CD8-positive, alpha-beta memory T cell (primary cell): Measurements from ENCODE around the gene AOPEP. TPM values are rescaled to one million over a fixed set of nuclear protein-coding genes. Genes with fewer than 3 reads are reported as not detected.

ENCODE experiments used
- CTCF ChIA-PET: fragments of 350-600 bp; sonication (Branson Sonifier 250); formaldehyde crosslinking; loops from one replicate; lab custom pipeline; 2021; ENCODE audit warnings: antibody characterized with exemption; lab: Charles Lee
- POLR2A ChIA-PET: fragments of 350-600 bp; sonication (Branson Sonifier 250); formaldehyde crosslinking; loops from one replicate; lab custom pipeline; 2021; ENCODE audit warnings: antibody characterized with exemption; lab: Charles Lee
- DNase-seq, 5 donors: peaks; one replicate each; pipeline versions ENCODE4 v3.0.0 to v3.0.0-alpha.2; 2020 to 2022; ENCODE audit warnings: mixed read lengths in 1 of 5
- H3K27ac ChIP-seq: one replicate; pipeline ENCODE4 v1.7.0; 2013; ENCODE audit warnings: low read depth, mild to moderate bottlenecking, low read length, moderate library complexity
- H3K27me3 ChIP-seq: 2 replicates; pipeline ENCODE4 v1.7.0; 2013; ENCODE audit warnings: low read length, mild to moderate bottlenecking; ENCODE audit not compliant: insufficient read depth, poor library complexity, severe bottlenecking
- H3K36me3 ChIP-seq: 2 replicates; pipeline ENCODE4 v1.7.0; 2013; ENCODE audit warnings: mild to moderate bottlenecking, low read length, moderate library complexity; ENCODE audit not compliant: insufficient read depth
- H3K4me1 ChIP-seq: 2 replicates; pipeline ENCODE4 v1.7.0; 2013; ENCODE audit warnings: mild to moderate bottlenecking, low read length, moderate library complexity; ENCODE audit not compliant: insufficient read depth
- H3K4me3 ChIP-seq: 2 replicates; pipeline ENCODE4 v1.7.0; 2013; ENCODE audit warnings: mild to moderate bottlenecking, low read length
- H3K9me3 ChIP-seq: 2 replicates; pipeline ENCODE4 v1.7.0; 2013; ENCODE audit warnings: mild to moderate bottlenecking, low read length
- H3K27ac Mint-ChIP-seq, 8 donors: one replicate each; pipeline ENCODE4 v1.8.0; 2020 to 2021; ENCODE audit warnings: mixed read lengths in 8 of 8, mild to moderate bottlenecking in 6 of 8, inconsistent platforms in 3 of 8, moderate library complexity in 3 of 8
- H3K27me3 Mint-ChIP-seq, 2 donors: one replicate each; pipeline ENCODE4 v1.8.0; 2020 to 2021; ENCODE audit warnings: mixed read lengths in 2 of 2, mild to moderate bottlenecking in 1 of 2, moderate library complexity in 1 of 2
- H3K36me3 Mint-ChIP-seq, 3 donors: one replicate each; pipeline ENCODE4 v1.8.0; 2020 to 2021; ENCODE audit warnings: mixed read lengths in 3 of 3, inconsistent platforms in 1 of 3, mild to moderate bottlenecking in 1 of 3
- H3K4me1 Mint-ChIP-seq, 3 donors: one replicate each; pipeline ENCODE4 v1.8.0; 2020 to 2021; ENCODE audit warnings: mixed read lengths in 3 of 3, inconsistent platforms in 1 of 3, mild to moderate bottlenecking in 1 of 3
- H3K4me3 Mint-ChIP-seq, 7 donors: one replicate each; pipeline ENCODE4 v1.8.0; 2020 to 2021; ENCODE audit warnings: mixed read lengths in 7 of 7, mild to moderate bottlenecking in 6 of 7, moderate library complexity in 4 of 7, inconsistent platforms in 2 of 7
- H3K9me3 Mint-ChIP-seq, 5 donors: one replicate each; pipeline ENCODE4 v1.8.0; 2020 to 2022; ENCODE audit warnings: mixed read lengths in 5 of 5, mild to moderate bottlenecking in 3 of 5, moderate library complexity in 2 of 5, inconsistent platforms in 1 of 5
- polyA plus RNA-seq: library from polyadenylated mRNA; unstranded; fragments of 300-500 nt; fragmentation: Illumina TruSeq; gene quantifications from one replicate; pipeline ENCODE4 v1.2.3, GENCODE V29; 2021
- total RNA-seq, 2 experiments: library from RNA; stranded (reverse); gene quantifications; one replicate each; pipeline ENCODE4 v1.2.3, GENCODE V29; 2021

The AOPEP gene
- total and polyA plus RNA-seq, 3 experiments from 2014 or later: 4.2 to 7.1 (median 6.9) TPM

- Mint-ChIP-seq H3K4me1 (no peaks in the 10 kb centered on the region), H3K4me3 (no peak overlapping the region), H3K27ac (no peak overlapping the region), H3K27me3 (peaks cover 0 to 3% of the 10 kb centered on the region in 2 donors), H3K9me3 (peaks cover 6 to 17% (median 13%) of the 10 kb centered on the region in 5 donors), H3K36me3 (peaks cover 5 to 30% (median 9%) of the 10 kb centered on the region in 3 donors)
- Histone ChIP-seq H3K27me3 (no peaks in the 10 kb centered on the region), H3K9me3 (no peaks in the 10 kb centered on the region), H3K4me3 (no peak overlapping the region), H3K4me1 (no peaks in the 10 kb centered on the region), H3K27ac (no peak overlapping the region), H3K36me3 (no peaks in the 10 kb centered on the region)
- ChIA-PET CTCF (interaction anchor here (0.9 kb wide), 1 partner anchor 74 kb away, joined by 3 read pairs; no protein-coding TSS in a partner anchor), POLR2A (no interaction called here)
- DNase-seq: no peak
Observed at GRCh38 chr9:94887721-94888120, 161.2 kb downstream of the AOPEP start.

GRCh38 chr9:94888775-94889174, 162.3 kb downstream of the AOPEP start:
- POLR2A ChIA-PET: no interaction called here
- CTCF ChIA-PET: no interaction called here

GRCh38 chr9:94889628-94890027, 163.1 kb downstream of the AOPEP start:
- H3K27ac ChIP-seq: no peak overlapping the region
- no peaks in the 10 kb centered on the region for H3K4me1 Mint-ChIP-seq
- H3K27ac Mint-ChIP-seq: no peak overlapping the region
- CTCF ChIA-PET: no interaction called here
- no peaks in the 10 kb centered on the region for H3K9me3 ChIP-seq
- no peak for DNase-seq
- H3K4me3 ChIP-seq: no peak overlapping the region
- H3K27me3 ChIP-seq: no peaks in the 10 kb centered on the region
- H3K9me3 Mint-ChIP-seq: peaks cover 6 to 17% (median 13%) of the 10 kb centered on the region in 5 donors
- no peaks in the 10 kb centered on the region for H3K27me3 Mint-ChIP-seq
- no peaks in the 10 kb centered on the region for H3K4me1 ChIP-seq
- POLR2A ChIA-PET: no interaction called here
- no peaks in the 10 kb centered on the region for H3K36me3 ChIP-seq
- H3K4me3 Mint-ChIP-seq: no peak overlapping the region
- peaks cover 5 to 30% (median 9%) of the 10 kb centered on the region in 3 donors for H3K36me3 Mint-ChIP-seq

More at GRCh38 chr9:94888775-94889174, 162.3 kb downstream of the AOPEP start:
- Mint-ChIP-seq H3K27ac (no peak overlapping the region), H3K9me3 (peaks cover 6 to 17% (median 13%) of the 10 kb centered on the region in 5 donors), H3K4me3 (no peak overlapping the region), H3K27me3 (peaks cover 0 to 3% of the 10 kb centered on the region in 2 donors), H3K36me3 (peaks cover 5 to 30% (median 9%) of the 10 kb centered on the region in 3 donors), H3K4me1 (no peaks in the 10 kb centered on the region)
- Histone ChIP-seq H3K27me3 (no peaks in the 10 kb centered on the region), H3K4me1 (no peaks in the 10 kb centered on the region), H3K36me3 (no peaks in the 10 kb centered on the region), H3K9me3 (no peaks in the 10 kb centered on the region), H3K27ac (no peak overlapping the region), H3K4me3 (no peak overlapping the region)
- DNase-seq: no peak

GRCh38 chr9:94891183-94891582, 164.7 kb downstream of the AOPEP start:
- Mint-ChIP-seq H3K9me3 (peaks cover 6 to 17% (median 13%) of the 10 kb centered on the region in 5 donors), H3K4me3 (no peak overlapping the region), H3K27ac (no peak overlapping the region), H3K27me3 (no peaks in the 10 kb centered on the region), H3K4me1 (no peaks in the 10 kb centered on the region), H3K36me3 (peaks cover 5 to 30% (median 9%) of the 10 kb centered on the region in 3 donors)
- H3K4me1 ChIP-seq: no peaks in the 10 kb centered on the region
- POLR2A ChIA-PET: no interaction called here
- no peaks in the 10 kb centered on the region for H3K36me3 ChIP-seq
- H3K27me3 ChIP-seq: no peaks in the 10 kb centered on the region
- H3K9me3 ChIP-seq: no peaks in the 10 kb centered on the region
- H3K27ac ChIP-seq: no peak overlapping the region
- no peak overlapping the region for H3K4me3 ChIP-seq
- DNase-seq: no peak
- CTCF ChIA-PET: no interaction called here

GRCh38 chr9:94892675-94893074, 166.2 kb downstream of the AOPEP start:
- no peaks in the 10 kb centered on the region for H3K36me3 ChIP-seq
- DNase-seq: no peak
- H3K9me3 ChIP-seq: no peaks in the 10 kb centered on the region
- H3K4me3 ChIP-seq: no peak overlapping the region
- H3K27me3 ChIP-seq: no peaks in the 10 kb centered on the region
- H3K27me3 Mint-ChIP-seq: no peaks in the 10 kb centered on the region
- peaks cover 6 to 17% (median 13%) of the 10 kb centered on the region in 5 donors for H3K9me3 Mint-ChIP-seq
- H3K4me1 Mint-ChIP-seq: no peaks in the 10 kb centered on the region
- peaks cover 5 to 30% (median 9%) of the 10 kb centered on the region in 3 donors for H3K36me3 Mint-ChIP-seq
- no peaks in the 10 kb centered on the region for H3K4me1 ChIP-seq
- no peak overlapping the region for H3K27ac ChIP-seq
- CTCF ChIA-PET: no interaction called here
- POLR2A ChIA-PET: no interaction called here
- H3K27ac Mint-ChIP-seq: no peak overlapping the region
- no peak overlapping the region for H3K4me3 Mint-ChIP-seq

GRCh38 chr9:94894094-94894699, 167.7 kb downstream of the AOPEP start:
- Mint-ChIP-seq H3K27me3 (no peaks in the 10 kb centered on the region), H3K36me3 (peaks cover 5 to 21% (median 9%) of the 10 kb centered on the region in 3 donors), H3K27ac (peak overlapping the region in 1 of 8 donors; percentile 47), H3K4me1 (no peaks in the 10 kb centered on the region), H3K9me3 (peaks cover 6 to 17% (median 13%) of the 10 kb centered on the region in 5 donors), H3K4me3 (no peak overlapping the region)
- H3K4me3 ChIP-seq: no peak overlapping the region
- H3K9me3 ChIP-seq: no peaks in the 10 kb centered on the region
- no peak for DNase-seq
- ChIA-PET POLR2A (no interaction called here), CTCF (no interaction called here)
- no peaks in the 10 kb centered on the region for H3K27me3 ChIP-seq
- no peak overlapping the region for H3K27ac ChIP-seq
- H3K4me1 ChIP-seq: no peaks in the 10 kb centered on the region
- no peaks in the 10 kb centered on the region for H3K36me3 ChIP-seq

- no peak for DNase-seq
- no peaks in the 10 kb centered on the region for H3K9me3 ChIP-seq
- H3K27me3 ChIP-seq: no peaks in the 10 kb centered on the region
- H3K4me1 ChIP-seq: no peaks in the 10 kb centered on the region
- Mint-ChIP-seq H3K9me3 (peaks cover 6 to 13% (median 11%) of the 10 kb centered on the region in 5 donors), H3K27ac (no peak overlapping the region), H3K27me3 (no peaks in the 10 kb centered on the region), H3K4me1 (no peaks in the 10 kb centered on the region), H3K4me3 (no peak overlapping the region), H3K36me3 (peaks cover 3 to 16% (median 6%) of the 10 kb centered on the region in 3 donors)
- H3K36me3 ChIP-seq: no peaks in the 10 kb centered on the region
- H3K4me3 ChIP-seq: no peak overlapping the region
- no peak overlapping the region for H3K27ac ChIP-seq
- ChIA-PET POLR2A (interaction anchor here (0.7 kb wide), 1 partner anchor 16 kb away, joined by 3 read pairs; no protein-coding TSS in a partner anchor), CTCF (interaction anchor here (0.7 kb wide), 1 partner anchor 10 kb away, joined by 3 read pairs; no protein-coding TSS in a partner anchor)
Observed at GRCh38 chr9:94895668-94896067, 169.2 kb downstream of the AOPEP start.

- Mint-ChIP-seq H3K9me3 (peaks cover 2 to 7% (median 3%) of the 10 kb centered on the region in 5 donors), H3K4me3 (no peak overlapping the region), H3K27ac (no peak overlapping the region), H3K36me3 (peaks cover under 1 to 8% (median 3%) of the 10 kb centered on the region in 3 donors), H3K27me3 (no peaks in the 10 kb centered on the region), H3K4me1 (no peaks in the 10 kb centered on the region)
- Histone ChIP-seq H3K9me3 (no peaks in the 10 kb centered on the region), H3K36me3 (no peaks in the 10 kb centered on the region), H3K27ac (no peak overlapping the region), H3K4me3 (no peak overlapping the region), H3K4me1 (no peaks in the 10 kb centered on the region), H3K27me3 (no peaks in the 10 kb centered on the region)
- ChIA-PET CTCF (no interaction called here), POLR2A (interaction anchor here (0.7 kb wide), 1 partner anchor 15 kb away, joined by 3 read pairs; no protein-coding TSS in a partner anchor)
- DNase-seq: no peak
Observed at GRCh38 chr9:94896512-94896911, 170.0 kb downstream of the AOPEP start.
